ENCODE results near the gene SH3RF3.

The SH3RF3 gene

GRCh38 chr2:109376115-109376514 lies 247.1 kb downstream of the SH3RF3 start:
- H3K36me3 ChIP-seq (ENCODE audit: control insufficient read depth, insufficient read depth, low read length) = no peaks in the 10 kb centered on the region
- H3K9me3 ChIP-seq (ENCODE audit: control insufficient read depth, low read length) = no peaks in the 10 kb centered on the region
- no peaks in the 10 kb centered on the region for H3K79me2 ChIP-seq
- peaks cover 11% of the 10 kb centered on the region for H3K4me1 ChIP-seq
- H2AFZ ChIP-seq = no peak overlapping the region
- H3K9ac ChIP-seq = no peak overlapping the region
- H3K27me3 ChIP-seq (ENCODE audit: control insufficient read depth, insufficient read depth, low read length) = no peaks in the 10 kb centered on the region
- no peak overlapping the region for H3K4me2 ChIP-seq (ENCODE audit: low read length)
- no peak for TF ChIP-seq CTCF (IDR thresholded peaks at IDR 0.05)
- H3K27ac ChIP-seq = no peak overlapping the region
- H3K4me3 ChIP-seq (ENCODE audit: low read depth, low read length) = no peak overlapping the region

GRCh38 chr2:109376796-109377495 lies 247.9 kb downstream of the SH3RF3 start:
- Histone ChIP-seq H3K4me2 (ENCODE audit: low read length) (no peak overlapping the region), H3K27me3 (ENCODE audit: control insufficient read depth, insufficient read depth, low read length) (no peaks in the 10 kb centered on the region), H3K4me1 (peaks cover 11% of the 10 kb centered on the region), H3K9me3 (ENCODE audit: control insufficient read depth, low read length) (no peaks in the 10 kb centered on the region), H2AFZ (no peak overlapping the region), H3K36me3 (ENCODE audit: control insufficient read depth, insufficient read depth, low read length) (no peaks in the 10 kb centered on the region), H3K79me2 (no peaks in the 10 kb centered on the region), H3K27ac (no peak overlapping the region), H3K4me3 (ENCODE audit: low read depth, low read length) (no peak overlapping the region), H3K9ac (no peak overlapping the region)
- TF ChIP-seq CTCF (IDR thresholded peaks at IDR 0.05) = no peak

GRCh38 chr2:109377976-109378375 lies 249.0 kb downstream of the SH3RF3 start:
- Histone ChIP-seq H3K27ac (no peak overlapping the region), H3K9me3 (ENCODE audit: control insufficient read depth, low read length) (no peaks in the 10 kb centered on the region), H3K79me2 (no peaks in the 10 kb centered on the region), H3K4me3 (ENCODE audit: low read depth, low read length) (no peak overlapping the region), H3K27me3 (ENCODE audit: control insufficient read depth, insufficient read depth, low read length) (no peaks in the 10 kb centered on the region), H2AFZ (no peak overlapping the region), H3K9ac (no peak overlapping the region), H3K4me2 (ENCODE audit: low read length) (no peak overlapping the region), H3K4me1 (peaks cover 16% of the 10 kb centered on the region), H3K36me3 (ENCODE audit: control insufficient read depth, insufficient read depth, low read length) (no peaks in the 10 kb centered on the region)
- no peak for TF ChIP-seq CTCF (IDR thresholded peaks at IDR 0.05)

- H3K27me3 ChIP-seq (ENCODE audit: control insufficient read depth, insufficient read depth, low read length) = no peaks in the 10 kb centered on the region
- H3K9me3 ChIP-seq (ENCODE audit: control insufficient read depth, low read length) = no peaks in the 10 kb centered on the region
- no peaks in the 10 kb centered on the region for H3K36me3 ChIP-seq (ENCODE audit: control insufficient read depth, insufficient read depth, low read length)
- no peak for TF ChIP-seq CTCF (IDR thresholded peaks at IDR 0.05)
- H3K4me2 ChIP-seq (ENCODE audit: low read length) = no peak overlapping the region
- H2AFZ ChIP-seq = peak overlapping the region; percentile 34
- no peaks in the 10 kb centered on the region for H3K79me2 ChIP-seq
- no peak overlapping the region for H3K27ac ChIP-seq
- no peak overlapping the region for H3K9ac ChIP-seq
- peaks cover 19% of the 10 kb centered on the region for H3K4me1 ChIP-seq
- H3K4me3 ChIP-seq (ENCODE audit: low read depth, low read length) = no peak overlapping the region
These were observed 249.7 kb downstream of the SH3RF3 start for GRCh38 chr2:109378682-109379081.

GRCh38 chr2:109379507-109379906 lies 250.5 kb downstream of the SH3RF3 start:
- Histone ChIP-seq H3K4me2 (ENCODE audit: low read length) (no peak overlapping the region), H3K36me3 (ENCODE audit: control insufficient read depth, insufficient read depth, low read length) (no peaks in the 10 kb centered on the region), H2AFZ (no peak overlapping the region), H3K27me3 (ENCODE audit: control insufficient read depth, insufficient read depth, low read length) (no peaks in the 10 kb centered on the region), H3K4me1 (peaks cover 19% of the 10 kb centered on the region), H3K9me3 (ENCODE audit: control insufficient read depth, low read length) (no peaks in the 10 kb centered on the region), H3K27ac (no peak overlapping the region), H3K4me3 (ENCODE audit: low read depth, low read length) (no peak overlapping the region), H3K79me2 (no peaks in the 10 kb centered on the region), H3K9ac (no peak overlapping the region)
- TF ChIP-seq CTCF (IDR thresholded peaks at IDR 0.05) = no peak
